GM18868 (cell line): ENCODE data around the gene BOLL.
"Not testable (repeated sequence)": the region's sequence is repeated elsewhere in the genome, so short reads cannot be mapped to it uniquely, and the experiment has no call there.

ENCODE experiments used
- ATAC-seq: cut with Tn5 transposase; IDR thresholded peaks from one replicate; pipeline ENCODE4 v1.9.1; 2021; ENCODE audit warnings: mild to moderate bottlenecking, moderate library complexity; ENCODE audit not compliant: unreplicated experiment

BOLL gene, protein sequence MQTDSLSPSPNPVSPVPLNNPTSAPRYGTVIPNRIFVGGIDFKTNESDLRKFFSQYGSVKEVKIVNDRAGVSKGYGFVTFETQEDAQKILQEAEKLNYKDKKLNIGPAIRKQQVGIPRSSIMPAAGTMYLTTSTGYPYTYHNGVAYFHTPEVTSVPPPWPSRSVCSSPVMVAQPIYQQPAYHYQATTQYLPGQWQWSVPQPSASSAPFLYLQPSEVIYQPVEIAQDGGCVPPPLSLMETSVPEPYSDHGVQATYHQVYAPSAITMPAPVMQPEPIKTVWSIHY

GRCh38 chr2:197784956-197785941 lies at the start of gene BOLL:
Gene BOLL, minus strand, starts transcription at chr2:197785319. Its CDS starts 3,469 bp downstream, at chr2:197781850.
- ATAC-seq: no peak

DNA sequence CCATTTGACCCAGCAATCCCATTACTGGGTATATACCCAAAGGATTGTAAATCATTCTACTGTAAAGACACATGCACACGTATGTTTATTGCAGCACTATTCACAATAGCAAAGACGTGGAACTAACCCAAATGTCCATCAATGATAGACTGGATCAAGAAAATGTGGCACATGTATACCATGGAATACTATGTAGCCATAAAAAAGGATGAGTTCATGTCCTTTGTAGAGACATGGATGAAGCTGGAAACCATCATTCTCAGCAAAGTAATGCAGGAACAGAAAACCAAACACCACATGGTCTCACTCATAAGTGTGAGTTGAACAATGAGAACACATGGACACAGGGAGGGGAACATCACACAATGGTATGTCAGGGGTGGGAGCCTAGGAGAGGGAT lies 49.7 kb upstream of the BOLL start:
- ATAC-seq: not testable (repeated sequence)

GRCh38 chr2:197828464-197829135 lies 43.5 kb upstream of the BOLL start:
- no peak for ATAC-seq

DNA sequence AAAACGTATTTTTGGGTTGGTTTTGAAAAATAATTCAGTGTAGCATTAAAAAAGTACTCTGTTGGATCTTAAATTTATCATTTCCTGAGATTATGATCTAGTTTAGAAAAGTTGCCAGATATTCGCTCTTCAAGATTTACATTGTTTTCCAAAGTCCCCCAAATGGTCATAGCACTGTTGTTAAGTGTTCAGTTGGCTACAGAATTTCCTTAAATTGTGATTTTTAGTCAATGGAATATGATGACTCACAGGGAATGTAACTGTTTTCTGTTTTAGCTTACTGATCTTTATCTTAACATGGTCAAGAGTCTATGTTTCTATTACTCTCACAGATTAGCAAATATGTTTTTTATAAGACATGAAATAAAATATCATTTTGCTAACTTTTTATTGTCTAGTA lies 42.5 kb upstream of the BOLL start:
- no peak for ATAC-seq

DNA sequence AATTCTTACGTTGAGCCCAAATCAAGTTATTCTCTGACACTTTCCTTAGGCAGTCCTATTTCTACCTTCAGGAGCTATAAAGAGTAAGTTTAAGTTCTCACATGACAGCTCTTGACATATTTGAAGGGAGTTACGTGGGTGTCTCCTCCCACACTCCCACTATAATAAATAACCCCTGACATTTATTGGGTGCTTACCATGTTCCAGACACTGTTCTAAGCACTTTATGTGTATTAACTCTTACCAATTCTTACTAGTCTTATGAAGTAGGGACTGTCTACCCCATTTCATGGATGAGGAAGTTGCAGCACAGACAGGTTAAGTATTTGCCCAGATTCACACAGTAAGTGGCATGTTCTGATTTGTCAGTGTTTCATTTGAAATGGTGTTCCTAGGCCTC lies 37.2 kb upstream of the BOLL start:
- ATAC-seq: no peak

DNA sequence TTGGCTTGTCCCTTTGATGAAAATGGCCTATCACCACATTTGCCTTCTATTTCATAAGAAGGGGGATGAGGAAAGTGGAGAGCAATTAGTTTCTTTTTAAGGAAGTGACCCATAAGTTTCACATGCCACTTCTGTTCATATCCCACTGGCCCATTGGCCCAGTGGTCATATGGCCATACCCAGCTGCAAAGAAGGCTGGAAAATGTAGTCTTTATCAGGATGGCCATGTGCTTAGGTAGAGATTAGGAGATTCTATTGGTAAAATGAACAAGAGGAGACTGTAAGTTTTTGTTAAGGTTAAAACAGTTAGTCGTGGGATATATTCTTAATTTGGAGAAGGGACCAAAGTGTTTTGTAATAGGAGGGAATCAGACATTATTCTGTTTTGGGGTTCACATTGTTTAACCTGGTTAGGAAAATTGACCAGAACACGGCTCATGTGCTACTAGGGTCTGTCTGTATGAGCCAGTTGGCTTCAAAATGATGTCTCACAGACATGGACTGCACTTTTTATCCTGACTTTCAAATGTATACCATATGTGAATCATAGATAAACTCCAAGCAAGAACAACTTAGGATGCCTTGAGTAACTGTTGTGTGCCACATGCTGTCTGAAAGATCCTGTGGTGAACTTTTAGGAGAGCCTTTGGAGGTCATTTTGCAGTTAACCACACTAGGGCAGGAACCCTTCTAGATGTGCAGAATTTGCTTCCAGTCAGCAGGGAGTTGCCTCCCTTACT lies 36.6 kb upstream of the BOLL start:
- no peak for ATAC-seq

GRCh38 chr2:197814526-197814925 lies 29.4 kb upstream of the BOLL start:
- ATAC-seq: no peak

- no peak for ATAC-seq
Measured at GRCh38 chr2:197813093-197813787, 28.1 kb upstream of the BOLL start.

GRCh38 chr2:197810491-197810890 lies 25.4 kb upstream of the BOLL start:
- no peak for ATAC-seq

- no peak for ATAC-seq
Measured at GRCh38 chr2:197810016-197810415, 24.9 kb upstream of the BOLL start.

DNA sequence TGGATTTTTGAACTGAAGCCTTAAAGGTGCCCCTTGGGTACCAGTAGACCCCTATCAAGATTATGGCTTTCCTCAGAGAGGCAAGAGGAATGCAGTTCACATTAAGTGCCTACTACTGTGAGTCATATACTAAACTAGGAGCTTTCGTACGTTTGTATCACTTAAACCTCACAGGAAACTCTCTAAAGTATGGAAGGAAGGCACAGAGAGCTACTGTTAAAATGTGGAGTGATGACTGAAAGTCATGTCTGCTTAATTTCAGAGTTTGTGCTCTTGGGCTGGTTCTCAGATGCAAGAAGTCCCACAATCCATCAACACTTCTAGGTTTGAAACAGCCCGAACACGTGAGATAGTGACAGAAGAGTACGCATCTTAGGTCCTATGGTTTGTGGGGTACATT lies 23.9 kb upstream of the BOLL start:
- no peak for ATAC-seq

GRCh38 chr2:197805715-197806633 lies 20.9 kb upstream of the BOLL start:
- ATAC-seq: no peak

GRCh38 chr2:197804758-197805714 lies 19.9 kb upstream of the BOLL start:
- ATAC-seq: peak; percentile 22

- ATAC-seq: peak; percentile 99
Measured at GRCh38 chr2:197804049-197804757, 19.1 kb upstream of the BOLL start, which contains the start of gene PLCL1. Gene PLCL1, plus strand, starts transcription at chr2:197804593.

GRCh38 chr2:197803033-197803444 lies 17.9 kb upstream of the BOLL start:
- ATAC-seq: peak; percentile 37

DNA sequence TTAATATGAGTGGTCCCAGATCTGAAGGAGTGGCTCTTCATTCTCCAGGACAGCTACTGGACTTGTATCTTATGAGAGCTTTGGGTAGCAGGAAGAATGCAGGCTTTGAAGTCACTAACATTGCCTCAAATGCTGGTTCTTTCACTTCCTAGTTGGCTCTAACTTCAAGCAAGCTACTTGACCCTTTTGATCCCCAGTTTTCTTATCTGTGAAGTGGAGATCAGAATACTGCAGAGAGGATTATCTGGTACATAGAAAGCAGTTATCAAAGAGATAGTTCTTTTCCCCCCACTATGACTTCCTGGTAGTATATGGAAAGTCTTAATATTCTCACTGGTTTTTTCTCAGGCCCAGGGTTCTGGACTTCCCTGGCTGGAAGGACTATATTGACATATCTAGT lies 15.9 kb upstream of the BOLL start:
- ATAC-seq: no peak

GRCh38 chr2:197800091-197800490 lies 15.0 kb upstream of the BOLL start:
- ATAC-seq: no peak
